DMS53 (cell line): ENCODE results near the gene ADAT3.

Experiments
- DNase-seq: peaks from one replicate; lab custom pipeline; 2025; lab: John Stamatoyannopoulos, UW

Gene ADAT3

DNA sequence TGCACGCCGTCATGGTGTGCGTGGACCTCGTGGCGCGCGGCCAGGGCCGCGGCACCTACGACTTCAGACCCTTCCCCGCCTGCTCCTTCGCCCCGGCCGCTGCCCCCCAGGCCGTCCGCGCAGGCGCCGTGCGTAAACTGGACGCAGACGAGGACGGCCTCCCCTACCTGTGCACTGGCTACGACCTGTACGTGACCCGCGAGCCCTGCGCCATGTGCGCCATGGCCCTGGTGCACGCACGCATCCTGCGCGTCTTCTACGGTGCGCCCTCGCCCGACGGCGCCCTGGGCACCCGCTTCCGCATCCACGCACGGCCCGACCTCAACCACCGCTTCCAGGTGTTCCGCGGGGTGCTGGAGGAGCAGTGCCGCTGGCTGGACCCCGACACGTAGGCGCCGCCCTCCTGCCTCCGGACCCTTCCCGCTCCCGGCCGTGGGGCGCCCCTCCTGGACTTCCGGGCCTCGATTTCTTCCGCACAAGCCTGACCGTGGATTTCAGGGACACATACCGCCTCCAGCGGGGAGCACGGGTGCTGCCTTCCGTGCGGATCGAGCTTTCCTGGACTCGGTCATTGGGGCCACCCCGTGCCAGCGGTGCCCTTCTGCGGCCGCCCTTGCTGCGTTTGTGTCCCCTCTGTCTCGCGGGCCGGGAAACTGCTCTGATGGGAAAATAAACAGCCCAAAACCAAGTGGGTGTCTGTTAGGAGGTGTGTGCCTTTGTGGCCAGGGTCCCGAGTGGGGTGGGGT, 7.7 kb downstream of the ADAT3 start:
- DNase-seq = no peak

DNA sequence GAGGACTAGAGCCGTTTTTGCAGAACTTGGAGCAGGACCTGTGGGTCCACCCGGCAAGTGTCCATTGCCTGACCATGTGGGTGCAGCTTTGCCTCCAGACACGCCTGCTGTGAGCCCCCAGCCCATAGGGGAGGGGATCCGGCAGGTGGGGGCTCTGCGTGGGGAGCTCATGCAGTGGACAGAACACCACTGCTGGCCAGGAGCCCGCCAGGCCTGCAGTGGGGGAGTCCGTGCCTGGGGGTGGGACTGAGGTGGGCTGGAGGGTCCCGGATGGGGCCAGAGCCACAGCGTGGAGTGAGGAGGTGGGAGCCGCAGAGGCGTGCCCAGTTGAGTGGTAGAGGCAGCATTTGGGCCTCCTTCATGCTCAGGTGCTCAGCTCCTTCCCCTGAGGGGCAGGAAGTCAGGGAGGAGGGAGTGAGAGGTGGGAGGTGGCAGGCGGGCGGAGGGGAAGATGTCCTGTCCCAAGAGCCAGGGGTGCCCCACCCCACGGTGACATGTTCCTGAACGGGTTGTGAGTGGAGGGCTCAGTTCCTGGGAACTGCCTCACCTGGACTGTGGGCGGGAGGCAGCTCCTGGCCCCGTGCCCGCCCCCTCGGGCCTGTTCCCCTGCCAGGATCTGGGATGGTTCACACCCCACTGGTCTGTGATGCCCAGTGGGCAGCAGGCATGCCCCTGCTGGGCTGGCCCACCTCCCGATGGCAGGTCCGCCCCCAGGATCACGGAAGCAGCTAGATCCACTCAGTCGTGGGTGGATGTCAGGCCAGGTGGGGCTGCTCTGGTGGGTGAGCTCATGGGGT, 8.8 kb downstream of the ADAT3 start:
- DNase-seq = no peak

DNA sequence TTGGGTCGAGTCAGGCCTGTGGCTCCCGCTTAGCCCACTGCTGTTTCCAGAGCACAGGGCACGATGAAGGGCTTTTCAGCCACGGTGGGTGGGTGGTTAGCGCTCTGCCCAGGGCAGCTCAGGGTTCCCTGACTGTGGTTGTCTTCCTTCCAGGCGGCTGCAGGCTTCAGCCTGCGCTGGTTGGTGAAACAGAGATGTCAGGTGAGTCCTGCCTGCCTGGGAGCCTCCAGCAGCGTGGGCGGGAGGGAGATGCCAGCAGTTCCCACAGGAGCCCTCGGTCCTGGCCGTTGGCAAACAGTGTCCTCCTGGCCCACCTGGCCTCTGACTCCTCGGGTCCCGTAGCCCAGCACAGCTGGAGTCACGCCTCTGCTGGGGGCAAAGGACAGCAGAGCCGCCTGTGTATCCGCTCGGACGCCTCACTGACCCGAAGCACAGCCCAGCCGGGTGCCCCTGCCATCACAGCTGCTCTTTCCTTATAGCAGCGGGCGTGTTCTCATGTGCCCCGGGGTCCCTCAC, 9.7 kb downstream of the ADAT3 start:
- no peak for DNase-seq

DNA sequence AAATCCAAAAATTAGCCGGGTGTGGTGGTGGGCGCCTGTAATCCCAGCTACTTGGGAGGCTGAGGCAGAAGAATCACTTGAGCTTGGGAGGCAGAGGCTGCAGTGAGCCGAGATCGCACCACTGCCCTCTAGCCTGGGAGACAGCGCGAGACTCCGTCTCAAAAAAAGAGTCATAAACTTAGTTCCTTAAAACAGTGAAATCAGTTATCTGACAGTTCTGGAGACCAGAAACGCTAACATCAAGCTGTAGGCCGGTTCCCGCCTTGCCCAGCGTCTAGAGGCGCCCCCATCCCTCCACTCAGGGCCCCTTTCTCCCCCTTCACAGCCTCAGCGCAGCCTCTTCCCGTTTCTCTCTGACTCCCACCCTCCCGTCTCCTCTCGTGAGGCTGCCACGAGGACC, 11.9 kb downstream of the ADAT3 start:
- DNase-seq = no peak

DNA sequence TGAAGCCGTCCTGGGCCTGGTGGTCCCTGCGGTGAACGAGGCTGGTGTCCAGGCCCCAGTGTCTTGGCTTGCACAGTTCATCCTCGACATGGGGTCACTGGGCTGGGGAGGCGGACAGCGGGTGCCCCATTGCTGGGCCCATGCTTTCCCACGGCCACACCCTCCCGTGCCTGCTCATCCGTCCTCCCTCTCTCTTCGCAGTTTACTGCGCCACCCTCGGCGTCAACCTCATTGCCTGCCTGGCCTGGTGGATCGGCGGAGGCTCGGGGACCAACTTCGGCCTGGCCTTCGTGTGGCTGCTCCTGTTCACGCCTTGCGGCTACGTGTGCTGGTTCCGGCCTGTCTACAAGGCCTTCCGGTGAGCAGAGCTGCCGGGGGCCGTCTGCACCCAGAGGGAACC, 12.7 kb downstream of the ADAT3 start:
- no peak for DNase-seq

DNA sequence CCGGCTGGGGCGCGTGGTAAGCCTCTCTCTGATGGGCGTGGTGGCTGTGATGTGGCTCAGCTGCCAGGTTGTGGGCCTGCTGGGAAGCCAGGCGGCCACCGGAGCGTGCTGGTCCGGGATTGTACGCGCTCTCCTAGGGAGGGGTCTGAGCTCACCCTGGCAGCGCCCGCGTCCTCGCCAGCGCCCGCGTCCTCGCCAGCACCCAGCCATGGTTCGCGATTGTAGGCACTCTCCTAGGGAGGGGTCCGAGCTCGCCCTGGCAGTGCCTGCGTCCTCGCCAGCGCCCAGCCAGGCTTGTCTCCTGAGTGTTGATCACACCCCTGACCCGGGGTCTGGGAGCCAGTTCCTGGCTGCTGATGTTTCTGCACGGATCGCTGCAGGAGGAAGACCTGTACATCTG, 13.8 kb downstream of the ADAT3 start:
- DNase-seq = no peak

DNA sequence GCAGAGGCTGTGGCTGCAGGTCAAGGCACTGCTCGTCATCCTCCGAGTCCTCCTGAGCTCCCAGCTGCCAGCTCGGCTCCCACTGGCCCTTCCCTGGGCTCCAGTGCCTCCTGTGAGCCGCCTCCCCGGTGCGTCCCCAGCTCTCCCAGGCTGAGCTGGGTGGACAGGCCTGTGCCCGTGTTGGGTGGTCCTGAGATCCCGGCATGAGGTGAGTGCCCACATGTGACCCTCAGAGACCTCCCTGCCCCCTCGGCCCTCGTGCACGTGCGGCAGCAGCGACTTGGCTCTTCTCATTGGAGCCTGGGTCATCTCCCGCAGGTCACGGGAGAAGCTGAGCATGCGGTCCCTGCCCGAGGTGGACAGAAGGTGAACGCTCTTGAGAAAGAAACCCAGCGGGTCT, 15.4 kb downstream of the ADAT3 start:
- DNase-seq = no peak

DNA sequence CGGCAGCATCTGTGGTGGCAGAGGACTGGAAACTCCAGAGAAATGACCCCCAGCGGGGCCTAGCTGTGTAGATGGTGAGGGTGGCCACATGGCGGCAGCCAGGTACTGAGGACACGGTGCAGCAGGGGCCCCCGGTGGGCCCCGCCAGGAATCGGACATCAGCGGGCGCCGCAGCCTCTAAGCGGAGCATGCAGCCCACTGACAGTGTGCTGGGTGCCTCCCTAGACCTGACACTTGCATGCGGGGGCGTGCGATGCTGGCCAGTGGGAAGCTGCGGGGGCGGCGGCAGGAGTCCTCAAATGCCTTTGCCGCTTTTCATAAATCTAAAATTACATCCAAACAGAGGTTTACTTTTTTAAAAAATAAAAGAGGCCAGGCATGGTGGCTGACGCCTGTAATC, 16.1 kb downstream of the ADAT3 start:
- DNase-seq = no peak

DNA sequence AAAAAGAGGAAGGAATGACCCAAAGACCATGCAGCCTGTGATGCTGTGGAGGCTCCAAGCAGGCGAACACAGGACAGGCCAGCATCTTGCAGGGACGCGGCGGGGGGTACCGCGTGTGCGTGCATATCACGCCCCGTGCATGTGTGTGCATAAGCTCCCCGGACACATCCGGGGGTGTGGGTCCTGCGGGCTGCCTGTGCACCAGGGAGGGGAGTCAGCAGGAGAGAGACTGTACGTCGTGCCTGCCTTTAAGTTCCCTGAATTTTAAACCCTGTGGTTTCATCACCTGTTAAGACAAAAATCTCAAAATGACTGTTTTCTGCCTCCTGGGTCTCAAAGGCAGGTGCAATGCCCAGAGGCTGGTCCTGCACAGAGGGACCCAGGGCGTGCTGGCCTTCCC, 16.6 kb downstream of the ADAT3 start:
- DNase-seq = no peak

DNA sequence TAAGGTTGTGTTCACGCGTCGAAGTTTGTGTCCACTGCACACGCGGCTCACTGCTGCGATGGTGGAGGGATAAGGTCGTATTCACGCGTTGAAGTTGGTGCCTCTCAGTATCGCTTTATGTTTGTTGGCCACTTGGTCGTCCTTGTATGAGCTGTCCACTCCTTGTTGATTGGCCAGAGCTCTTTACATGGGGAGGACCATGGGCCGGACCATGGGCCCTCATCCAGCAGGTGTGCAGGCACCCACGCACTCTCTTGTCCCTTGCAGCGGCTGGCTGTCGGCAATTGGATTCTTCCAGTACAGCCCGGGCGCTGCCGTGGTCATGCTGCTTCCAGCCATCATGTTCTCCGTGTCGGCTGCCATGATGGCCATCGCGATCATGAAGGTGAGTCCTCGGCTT, 17.6 kb downstream of the ADAT3 start:
- no peak for DNase-seq

DNA sequence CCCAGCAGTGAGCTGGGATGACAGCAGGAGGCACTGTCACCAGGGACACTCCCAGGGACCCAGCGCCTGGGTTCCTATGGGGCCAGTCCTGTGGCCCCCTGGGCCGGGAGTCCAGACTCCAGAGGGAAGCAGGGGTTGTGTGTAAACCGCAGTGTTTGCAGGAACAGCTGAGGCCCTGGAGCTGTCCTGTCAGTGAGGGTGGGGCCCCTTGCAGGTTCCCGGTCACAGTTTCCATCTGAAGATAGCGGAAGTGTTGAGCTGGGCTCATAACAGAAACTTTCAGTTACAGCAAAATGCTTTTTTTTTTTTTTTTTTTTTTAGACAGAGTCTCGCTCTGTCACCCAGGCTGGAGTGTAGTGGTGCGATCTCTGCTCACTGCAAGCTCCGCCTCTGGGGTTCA, 18.1 kb downstream of the ADAT3 start:
- DNase-seq = no peak

DNA sequence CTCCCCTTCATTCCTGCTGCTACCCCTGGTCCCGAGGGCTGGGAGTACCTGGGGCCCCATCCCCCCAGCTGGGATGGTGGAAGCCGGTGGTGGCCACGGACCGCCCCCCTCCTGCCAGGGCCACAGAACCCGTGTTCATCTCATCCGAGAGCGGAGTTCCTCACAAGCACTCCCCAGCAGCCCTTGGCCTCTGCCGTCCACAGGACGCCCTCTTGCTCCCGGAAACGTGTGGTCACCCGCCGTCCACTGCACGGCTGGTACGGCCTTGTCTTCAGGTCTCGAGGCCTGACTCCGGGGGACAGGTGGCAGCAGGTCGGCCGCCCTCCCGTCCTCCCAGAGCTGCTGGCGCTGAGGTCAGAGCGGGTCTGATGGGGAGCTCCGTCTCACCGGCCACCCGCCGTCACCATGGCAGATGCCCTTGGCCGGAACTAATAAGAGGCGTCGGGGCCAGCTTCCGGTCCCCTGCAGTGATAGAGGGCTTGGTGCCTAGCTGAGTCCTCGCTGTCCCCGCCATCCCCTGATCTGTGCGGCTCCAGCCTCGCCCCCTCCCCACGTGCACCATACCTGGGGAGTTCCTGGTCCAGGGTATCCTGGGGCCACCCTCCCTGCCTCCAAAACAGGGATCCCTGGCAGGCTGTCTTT, 19.2 kb downstream of the ADAT3 start:
- DNase-seq = no peak

DNA sequence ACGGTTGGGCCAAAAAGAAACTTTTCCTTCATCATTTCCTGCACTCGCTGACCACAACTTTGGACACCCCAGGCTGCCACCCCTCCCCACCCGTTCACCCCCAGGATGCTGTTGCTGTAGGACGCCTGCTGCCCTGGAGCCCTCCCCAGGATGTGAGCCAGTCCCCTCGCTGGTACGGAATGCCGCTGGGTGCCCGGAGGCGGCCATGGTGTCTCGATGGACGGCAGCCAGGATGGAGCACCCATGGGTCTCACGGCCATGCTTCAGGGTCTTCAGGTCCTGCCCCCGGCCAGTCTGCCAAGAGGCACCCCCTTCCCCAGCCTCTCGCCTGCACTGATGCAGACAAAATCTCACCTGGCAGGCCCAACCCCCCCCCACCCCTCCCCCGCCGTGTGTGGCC, 20.3 kb downstream of the ADAT3 start:
- DNase-seq = no peak

DNA sequence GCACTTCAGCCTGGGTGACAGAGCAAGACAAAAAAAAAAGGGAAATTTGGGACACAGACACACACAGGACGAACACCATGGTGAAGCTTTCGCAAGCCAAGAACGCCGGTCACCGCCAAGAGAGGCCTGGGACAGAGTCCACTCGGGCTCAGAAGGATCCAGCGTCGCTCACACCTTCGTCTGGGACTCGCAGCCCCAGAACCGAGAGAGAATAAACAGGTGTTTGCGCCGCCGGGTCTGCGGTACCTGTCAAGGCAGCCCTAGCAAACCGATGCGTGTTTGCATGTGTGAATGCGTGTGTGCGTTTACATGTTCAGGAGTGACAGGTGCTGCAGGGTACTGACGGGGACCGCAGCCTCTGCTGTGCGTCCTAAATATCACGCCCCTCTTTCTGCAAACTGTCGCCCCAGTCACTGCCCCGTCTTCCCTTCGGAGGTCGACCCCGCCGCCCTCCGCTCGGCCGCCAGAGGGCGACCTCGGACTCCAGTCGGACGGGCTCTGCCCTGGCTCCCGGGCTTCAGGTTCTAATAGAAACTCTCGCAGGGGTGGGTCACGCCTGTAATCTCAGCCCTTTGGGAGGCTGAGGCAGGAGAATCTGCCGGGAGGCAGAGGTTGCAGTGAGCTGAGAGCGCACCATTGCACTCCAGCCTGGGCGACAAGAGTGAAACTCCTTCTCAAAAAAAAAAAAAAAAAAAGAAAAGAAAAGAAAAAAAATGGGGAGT, 24.0 kb downstream of the ADAT3 start:
- peak; percentile 84 for DNase-seq

DNA sequence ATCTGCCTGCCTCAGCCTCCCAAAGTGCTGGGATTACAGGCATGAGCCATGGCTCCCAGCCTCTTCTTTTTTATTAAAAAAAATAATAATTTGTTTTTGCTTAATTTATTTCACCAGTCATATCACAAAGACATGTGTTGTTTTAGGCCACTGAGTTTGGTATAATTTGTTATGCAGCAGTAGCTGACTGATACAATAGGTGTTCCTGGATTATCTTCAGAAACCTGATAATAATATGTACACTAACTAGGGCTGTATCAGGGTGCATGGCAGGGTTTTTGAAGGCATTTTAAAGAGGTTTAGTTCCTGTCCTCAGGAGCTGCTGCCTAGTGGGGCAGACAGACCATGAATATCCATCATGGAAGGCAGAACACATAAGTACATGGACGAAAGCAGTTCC, 26.2 kb downstream of the ADAT3 start:
- DNase-seq = no peak

DNA sequence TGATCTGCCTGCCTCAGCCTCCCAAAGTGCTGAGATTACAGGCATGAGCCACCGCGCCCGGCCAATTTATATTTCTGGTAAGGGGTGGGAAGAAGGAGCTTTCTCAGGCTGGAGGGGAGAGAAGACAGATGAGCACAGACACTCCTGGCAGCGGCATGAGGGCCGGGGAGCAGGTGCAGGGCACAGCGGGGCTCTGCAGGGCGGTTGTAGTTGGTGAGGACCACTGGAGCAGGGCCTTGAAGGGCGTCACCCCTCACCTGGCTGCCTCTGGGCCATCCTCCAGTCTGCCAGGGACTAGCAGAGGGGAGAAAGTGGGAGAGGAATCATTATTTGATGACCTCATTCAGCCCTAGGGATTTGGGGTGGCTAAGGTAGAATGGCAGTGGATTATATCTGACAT, 27.2 kb downstream of the ADAT3 start:
- no peak for DNase-seq

DNA sequence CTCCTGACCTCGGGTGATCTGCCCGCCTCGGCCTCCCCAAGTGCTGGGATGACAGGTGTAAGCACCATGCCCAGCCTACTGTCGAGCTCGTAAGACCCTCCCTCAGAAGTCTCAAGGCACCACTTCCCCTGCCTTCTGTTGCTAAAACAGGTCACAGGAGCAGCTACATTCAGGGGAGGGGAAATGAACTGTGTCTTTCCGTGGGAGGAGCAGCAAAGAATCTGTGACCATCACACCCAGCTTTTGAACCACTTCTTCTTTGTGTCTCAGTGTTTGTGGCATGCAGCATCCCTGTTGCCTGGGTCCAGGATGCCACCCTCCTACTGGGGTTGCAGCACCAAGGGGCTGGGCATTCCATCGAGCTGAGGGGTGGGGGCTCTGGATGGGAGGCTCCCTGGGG, 28.0 kb downstream of the ADAT3 start:
- no peak for DNase-seq

DNA sequence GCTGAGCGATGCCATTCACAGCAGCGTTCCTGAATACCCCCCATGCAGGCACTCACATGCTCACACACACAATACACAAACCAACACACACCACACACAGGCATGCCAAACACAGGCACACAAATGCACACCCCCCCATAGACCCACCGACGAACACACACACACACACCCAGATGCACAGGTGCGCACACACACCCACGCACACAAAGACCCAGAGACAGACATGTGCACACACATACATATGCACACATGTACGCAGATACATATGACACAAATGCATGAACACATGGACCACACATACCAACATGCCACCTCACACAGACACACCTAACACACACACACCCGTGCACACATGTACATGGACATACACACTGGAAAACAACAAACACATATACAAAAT, 28.7 kb downstream of the ADAT3 start:
- DNase-seq = no peak

DNA sequence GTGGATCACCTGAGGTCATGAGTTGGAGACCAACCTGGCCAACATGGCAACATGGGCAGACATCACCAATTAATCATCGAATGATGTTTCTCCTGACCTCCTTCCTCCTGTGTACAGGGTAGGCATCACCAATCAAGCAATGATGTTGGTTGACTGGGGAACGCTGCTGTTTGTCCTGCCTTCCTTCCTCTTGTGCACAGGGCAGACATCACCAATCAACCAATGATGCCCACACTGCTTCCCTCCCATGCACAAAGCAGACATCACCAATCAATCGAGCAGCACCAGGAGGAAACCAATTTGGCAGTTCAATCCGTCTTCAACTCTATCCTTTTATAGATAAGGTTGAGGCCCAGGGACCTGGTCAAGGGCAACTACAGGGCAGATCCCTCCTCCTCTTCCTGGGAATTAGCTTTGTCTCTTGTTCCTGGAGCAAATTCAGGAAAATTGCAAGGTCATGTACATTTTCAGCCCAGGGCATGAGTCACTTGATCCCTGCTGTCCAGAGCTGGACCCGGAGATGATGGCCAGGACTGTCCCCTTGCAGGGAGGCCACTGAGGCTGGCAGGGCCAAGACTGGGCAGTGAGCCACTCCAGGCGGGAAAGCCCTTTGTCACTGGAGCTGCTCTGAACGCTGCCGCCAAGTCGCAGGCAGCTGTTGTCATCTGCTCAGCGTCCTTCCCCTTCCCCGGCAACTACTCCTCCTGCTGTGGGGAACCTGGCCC, 30.4 kb downstream of the ADAT3 start:
- peak; percentile 69 for DNase-seq

DNA sequence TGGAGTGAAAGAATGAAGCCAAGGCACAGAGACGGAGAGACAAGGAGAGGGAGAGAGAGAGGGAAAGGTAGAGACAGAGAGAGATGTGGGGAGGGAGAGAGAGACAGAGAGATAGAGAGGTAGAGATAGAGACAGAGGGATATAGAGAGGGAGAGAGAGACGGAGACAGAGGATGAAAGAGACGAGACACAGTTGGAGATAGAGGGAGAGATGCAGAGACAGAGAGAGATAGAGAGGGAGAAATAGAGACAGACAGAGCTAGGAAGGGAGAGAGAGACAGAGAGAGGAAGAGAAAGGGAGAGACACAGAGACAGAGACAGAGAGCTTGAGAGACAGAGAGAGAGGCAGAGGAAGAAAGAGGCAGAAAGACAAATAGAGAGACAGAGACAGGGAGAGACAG, 31.2 kb downstream of the ADAT3 start:
- DNase-seq = no peak

DNA sequence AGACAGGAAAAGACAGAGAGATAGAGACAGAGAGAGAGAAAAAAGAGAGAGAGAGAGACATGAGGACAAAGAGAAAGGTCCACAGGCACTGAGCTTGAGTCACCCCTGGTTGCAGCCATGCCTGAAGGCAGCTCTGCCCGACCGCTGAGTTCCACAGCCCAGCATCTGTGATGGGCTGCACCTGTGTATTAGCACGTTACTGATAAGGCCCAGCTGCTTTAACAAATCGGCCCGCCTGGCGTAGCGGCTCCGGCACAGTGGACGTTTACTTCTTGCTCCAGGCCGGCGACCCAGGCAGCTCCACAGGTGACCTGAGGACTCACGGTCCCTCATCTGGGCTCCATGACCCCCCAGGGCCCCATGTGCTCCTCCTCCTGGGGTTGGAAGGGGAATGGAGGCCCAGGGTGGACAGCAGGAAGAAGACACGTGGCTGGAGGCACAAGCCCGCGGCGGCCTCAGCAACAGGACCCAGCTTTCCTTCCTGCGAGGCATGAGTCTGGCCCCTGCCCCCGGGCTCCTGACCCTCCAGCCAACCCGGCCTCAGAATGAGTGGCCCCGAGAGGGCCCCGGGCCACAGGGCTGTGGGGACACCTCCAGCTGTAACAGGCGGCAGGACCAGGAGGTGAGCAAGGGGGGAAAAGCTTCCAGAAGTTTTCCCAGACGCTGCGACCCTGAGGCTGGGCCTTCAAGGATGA, 31.9 kb downstream of the ADAT3 start:
- DNase-seq = no peak
